Prostate gland (tissue), 2 donors: ENCODE measurements around the gene PRAMEF25. TPM values are rescaled to one million over a fixed set of nuclear protein-coding genes. Genes with fewer than 3 reads are reported as not detected.
"Not testable (repeated sequence)": the region's sequence is repeated elsewhere in the genome, so short reads cannot be mapped to it uniquely, and the experiment has no call there.

Source experiments
- DNase-seq: peaks from one replicate; pipeline ENCODE4 v3.0.0-alpha.2; 2019; ENCODE audit warnings: low spot score
- H3K27ac ChIP-seq, 2 donors: fragments of 200-600 bp; sonication (generic); 2 replicates each; pipeline ENCODE4 v1.5.1; 2017 to 2019
- H3K27me3 ChIP-seq: fragments of 200-600 bp; sonication (generic); replicated peaks from 2 replicates; pipeline ENCODE4 v1.5.1; 2019; ENCODE audit not compliant: insufficient read depth
- H3K36me3 ChIP-seq, 2 donors: fragments of 200-600 bp; sonication (generic); 1 replicate in 1 of 2; 2 replicates in 1 of 2; pipeline versions ENCODE4 v1.5.1 to v1.8.1; 2017 to 2019
- H3K4me1 ChIP-seq: fragments of 200-600 bp; sonication (generic); replicated peaks from 2 replicates; pipeline ENCODE4 v1.5.1; 2019
- H3K4me3 ChIP-seq, 2 donors: fragments of 200-600 bp; sonication (generic); 2 replicates each; pipeline ENCODE4 v1.5.1; 2017 to 2019
- H3K9me3 ChIP-seq: fragments of 200-600 bp; sonication (generic); 2 replicates; pipeline ENCODE4 v1.5.1; 2017
- WGBS: methylation state at CpG from one replicate; pipeline ENCODE4 v1.1.5; 2018; 5-methylcytosine and 5-hydroxymethylcytosine counted together
- intact Hi-C: fragments of 100-400 bp; cut with DNase I; formaldehyde crosslinking; loops from one replicate; pipeline ENCODE4 v1.14.2; 2022
- total RNA-seq, 2 donors: library from RNA; depleted of rRNA; stranded (reverse); fragments of >200 nt; gene quantifications; one replicate each; pipeline ENCODE4 v1.1.0, GENCODE V29; 2016

Gene PRAMEF25
- total RNA-seq, result not detected

GRCh38 chr1:13070474-13070873 is at the start of gene PRAMEF25:
Gene PRAMEF25 (plus strand): TSS chr1:13070774. CDS start chr1:13073694, 2,920 bp downstream.
- H3K4me3 ChIP-seq, H3K27me3 ChIP-seq, intact Hi-C loops, DNase-seq, H3K9me3 ChIP-seq, H3K4me1 ChIP-seq, H3K27ac ChIP-seq, H3K36me3 ChIP-seq: not testable (repeated sequence)
- WGBS, result no CpG with 5 or more reads among the region's 4 CpGs

GRCh38 chr1:13056475-13056874 is 14.1 kb upstream of the PRAMEF25 start, which contains the start of gene PRAMEF27:
Gene PRAMEF27 (minus strand): TSS chr1:13056575. CDS start chr1:13053659, 2,916 bp downstream.
- 64% methylated on average over 3 of the region's 3 CpGs for WGBS
- intact Hi-C loops, DNase-seq, H3K27me3 ChIP-seq, H3K27ac ChIP-seq, H3K36me3 ChIP-seq, H3K4me3 ChIP-seq, H3K4me1 ChIP-seq, H3K9me3 ChIP-seq: not testable (repeated sequence)

DNA sequence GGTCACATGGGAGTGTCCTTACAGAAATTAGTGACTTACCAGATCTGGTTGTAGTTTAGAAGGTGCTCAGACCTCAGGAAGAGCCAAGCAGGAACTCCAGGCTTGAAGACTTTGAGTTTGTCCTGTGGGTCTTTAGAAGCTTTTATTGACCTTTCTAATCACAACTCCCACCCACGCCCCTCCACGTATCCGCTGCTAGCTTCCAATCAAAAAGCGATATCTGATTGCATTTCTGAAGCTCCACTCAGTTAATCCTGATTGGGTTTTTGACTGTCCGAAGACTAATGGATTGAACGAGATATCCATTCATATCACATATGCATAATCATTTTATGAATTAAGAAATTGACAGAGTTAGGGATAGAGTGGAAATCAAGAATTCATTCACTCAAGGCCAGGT is 46.2 kb downstream of the PRAMEF25 start, which contains the start of gene HNRNPCL2:
HNRNPCL2 (minus strand) TSS at position 101 of the 400 bp plus-strand sequence. CDS start 454 bp downstream, outside the sequence.
- intact Hi-C loops, result not testable (repeated sequence)

More for the DNA sequence above, 46.2 kb downstream of the PRAMEF25 start, which contains the start of gene HNRNPCL2:
- not testable (repeated sequence) for H3K4me3 ChIP-seq, H3K36me3 ChIP-seq, H3K9me3 ChIP-seq, H3K27ac ChIP-seq, DNase-seq, H3K27me3 ChIP-seq, H3K4me1 ChIP-seq
- 93% methylated on average over 6 of the region's 6 CpGs for WGBS

Other genes with a start within 250 kb of the PRAMEF25 start
- gene PRAMEF11, start 239.4 kb upstream of the PRAMEF25 start, total RNA-seq, result not detected
- gene HNRNPCL1, start 222.1 kb upstream of the PRAMEF25 start, total RNA-seq, result not detected
- not detected for gene PRAMEF2, start 213.7 kb upstream of the PRAMEF25 start, total RNA-seq
- not detected for gene PRAMEF4, start 184.6 kb upstream of the PRAMEF25 start, total RNA-seq
- gene PRAMEF10, start 172.5 kb upstream of the PRAMEF25 start, total RNA-seq, result not detected
- gene PRAMEF7, start 154.2 kb upstream of the PRAMEF25 start, total RNA-seq, result not detected
- gene PRAMEF6, start 123.2 kb upstream of the PRAMEF25 start, total RNA-seq, result not detected
- gene PRAMEF27, start 14.2 kb upstream of the PRAMEF25 start, total RNA-seq, result not detected
- gene HNRNPCL3, start 10.0 kb upstream of the PRAMEF25 start, total RNA-seq, result not detected
- not detected for gene HNRNPCL2, start 46.1 kb downstream of the PRAMEF25 start, total RNA-seq
- not detected for gene PRAMEF26, start 85.2 kb downstream of the PRAMEF25 start, total RNA-seq
- not detected for gene HNRNPCL4, start 94.9 kb downstream of the PRAMEF25 start, total RNA-seq
- not detected for gene PRAMEF9, start 101.1 kb downstream of the PRAMEF25 start, total RNA-seq
- not detected for gene PRAMEF13, start 130.6 kb downstream of the PRAMEF25 start, total RNA-seq
- gene PRAMEF18, start 155.4 kb downstream of the PRAMEF25 start, total RNA-seq, result not detected
- gene PRAMEF5, start 183.4 kb downstream of the PRAMEF25 start, total RNA-seq, result not detected
- gene PRAMEF8, start 214.4 kb downstream of the PRAMEF25 start, total RNA-seq, result not detected
- not detected for gene PRAMEF33, start 232.8 kb downstream of the PRAMEF25 start, total RNA-seq
- not detected for gene PRAMEF15, start 244.8 kb downstream of the PRAMEF25 start, total RNA-seq